PC-3 (cell line): ENCODE data around the gene DYSF.

Experiments
- CTCF ChIP-seq: fragments of 300-600 bp; sonication (generic); conservative IDR thresholded peaks from 2 replicates; pipeline ENCODE4 v1.5.1; 2017; ENCODE audit warnings: antibody characterized with exemption, low read depth, mild to moderate bottlenecking, low read length
- EZH2 ChIP-seq: fragments of 300-600 bp; sonication (generic); IDR thresholded peaks from one replicate; pipeline ENCODE4 v1.6.1; 2017; ENCODE audit warnings: antibody characterized with exemption, mild to moderate bottlenecking, low read length; ENCODE audit not compliant: unreplicated experiment
- EZH2phosphoT487 ChIP-seq: fragments of 300-600 bp; sonication (generic); IDR thresholded peaks from 2 replicates; pipeline ENCODE4 v1.6.1; 2018; ENCODE audit warnings: mild to moderate bottlenecking, antibody characterized with exemption, low read length, borderline replicate concordance

GRCh38 chr2:71513096-71513495 is 59.7 kb downstream of the DYSF start:
- no peak for TF ChIP-seq CTCF
- no peak for TF ChIP-seq EZH2
- TF ChIP-seq EZH2phosphoT487, result no peak
